ENCODE measurements around the gene DIP2C.

DNA sequence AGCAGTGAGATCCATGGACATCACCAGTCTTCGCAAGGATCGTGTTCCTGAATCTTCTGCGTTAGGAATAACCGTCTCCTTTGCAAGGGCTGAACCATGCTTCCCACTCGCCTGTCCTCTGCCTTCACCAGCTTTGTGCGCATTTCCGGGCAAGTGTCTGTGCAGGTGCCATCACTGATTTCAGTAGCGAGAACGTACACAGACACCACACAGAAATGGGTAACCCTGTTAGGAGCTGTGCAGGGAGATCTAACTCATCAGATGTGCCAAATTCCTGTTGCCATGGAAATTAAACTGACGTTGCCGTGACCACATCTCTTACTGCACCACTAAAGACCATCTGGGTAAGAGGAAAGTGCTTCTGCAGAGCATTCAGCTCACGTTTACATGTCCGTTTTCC, 146.3 kb downstream of the DIP2C start:
- TF ChIP-seq POLR2A (IDR thresholded peaks at IDR 0.05) = no peak
- TF ChIP-seq, protein P1, sequence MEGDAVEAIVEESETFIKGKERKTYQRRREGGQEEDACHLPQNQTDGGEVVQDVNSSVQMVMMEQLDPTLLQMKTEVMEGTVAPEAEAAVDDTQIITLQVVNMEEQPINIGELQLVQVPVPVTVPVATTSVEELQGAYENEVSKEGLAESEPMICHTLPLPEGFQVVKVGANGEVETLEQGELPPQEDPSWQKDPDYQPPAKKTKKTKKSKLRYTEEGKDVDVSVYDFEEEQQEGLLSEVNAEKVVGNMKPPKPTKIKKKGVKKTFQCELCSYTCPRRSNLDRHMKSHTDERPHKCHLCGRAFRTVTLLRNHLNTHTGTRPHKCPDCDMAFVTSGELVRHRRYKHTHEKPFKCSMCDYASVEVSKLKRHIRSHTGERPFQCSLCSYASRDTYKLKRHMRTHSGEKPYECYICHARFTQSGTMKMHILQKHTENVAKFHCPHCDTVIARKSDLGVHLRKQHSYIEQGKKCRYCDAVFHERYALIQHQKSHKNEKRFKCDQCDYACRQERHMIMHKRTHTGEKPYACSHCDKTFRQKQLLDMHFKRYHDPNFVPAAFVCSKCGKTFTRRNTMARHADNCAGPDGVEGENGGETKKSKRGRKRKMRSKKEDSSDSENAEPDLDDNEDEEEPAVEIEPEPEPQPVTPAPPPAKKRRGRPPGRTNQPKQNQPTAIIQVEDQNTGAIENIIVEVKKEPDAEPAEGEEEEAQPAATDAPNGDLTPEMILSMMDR (IDR thresholded peaks at IDR 0.05) = no peak
- TF ChIP-seq POLR2AphosphoS5 (IDR thresholded peaks at IDR 0.05) = no peak
